K562 (cell line): ENCODE data around the gene ENDOD1. TPM values are rescaled to one million over a fixed set of nuclear protein-coding genes. Genes with fewer than 3 reads are reported as not detected.

Experiments used
- BRF1 ChIP-seq: IDR thresholded peaks from 3 replicates; pipeline ENCODE4 v1.6.1; 2011; ENCODE audit warnings: borderline replicate concordance, mild to moderate bottlenecking; ENCODE audit not compliant: insufficient read length; ENCODE audit errors: extremely low read depth
- C11orf30 ChIP-seq: fragments of 450-650 bp; IDR thresholded peaks from 2 replicates; pipeline ENCODE4 v1.6.1; 2016; ENCODE audit warnings: low read depth, mild to moderate bottlenecking
- CHD4 ChIP-seq: fragments of 200-600 bp; sonication (generic); IDR thresholded peaks from 3 replicates; pipeline ENCODE4 v1.6.1; 2012; ENCODE audit warnings: low read depth, mild to moderate bottlenecking, mixed read lengths, low read length, inconsistent platforms; ENCODE audit not compliant: insufficient read depth, insufficient replicate concordance, poor library complexity, severe bottlenecking
- E4F1 ChIP-seq: fragments of 250-450 bp; sonication (Bioruptor Pico); IDR thresholded peaks from 2 replicates; pipeline ENCODE4 v1.5.0; 2021; ENCODE audit warnings: mild to moderate bottlenecking, borderline replicate concordance
- FOXP1 ChIP-seq: sonication (generic); formaldehyde crosslinking; IDR thresholded peaks from 2 replicates; pipeline ENCODE4 v1.8.0; 2022; ENCODE audit warnings: mild to moderate bottlenecking, missing genetic modification reagents
- MAX ChIP-seq: sonication (generic); formaldehyde crosslinking; IDR thresholded peaks from 2 replicates; pipeline ENCODE4 v1.9.0; 2022; ENCODE audit warnings: mild to moderate bottlenecking, missing genetic modification reagents
- MYC ChIP-seq, 2 experiments: fragments of 250-450 bp in 1 of 2; sonication (Bioruptor Pico) in 1 of 2; IDR thresholded peaks; 2 replicates each; pipeline versions ENCODE4 v1.5.1 to v1.6.1; 2012 to 2021; ENCODE audit warnings: low read depth in 2 of 2, borderline replicate concordance in 1 of 2, improper control_type of control experiment in 1 of 2, low read length in 1 of 2, mild to moderate bottlenecking in 1 of 2, moderate library complexity in 1 of 2
- POLR2A ChIP-seq: fragments of 450-650 bp; conservative IDR thresholded peaks from 2 replicates; pipeline ENCODE4 v1.6.1; 2016
- POLR3A ChIP-seq: IDR thresholded peaks from 2 replicates; pipeline ENCODE4 v1.6.1; 2011; ENCODE audit warnings: borderline replicate concordance, mild to moderate bottlenecking, moderate library complexity; ENCODE audit not compliant: insufficient read length, insufficient read depth; ENCODE audit errors: extremely low read depth
- PRMT5 ChIP-seq: sonication (generic); formaldehyde crosslinking; IDR thresholded peaks from 2 replicates; pipeline ENCODE4 v1.5.0; 2020; ENCODE audit warnings: missing genetic modification reagents
- RNF219 ChIP-seq: fragments of 250-450 bp; sonication (Bioruptor Pico); IDR thresholded peaks from 2 replicates; pipeline ENCODE4 v1.5.0; 2022; ENCODE audit warnings: mild to moderate bottlenecking
- SAP30 ChIP-seq: fragments of 200-600 bp; sonication (generic); IDR thresholded peaks from 2 replicates; pipeline ENCODE4 v1.6.1; 2012; ENCODE audit warnings: borderline replicate concordance, low read depth, mild to moderate bottlenecking, moderate library complexity, low read length, control low read depth, inconsistent platforms; ENCODE audit not compliant: insufficient read depth, poor library complexity, severe bottlenecking
- SIN3A ChIP-seq, 2 experiments: fragments of 150-350 bp in 1 of 2; IDR thresholded peaks; 2 replicates each; pipeline ENCODE4 v1.6.1; 2011 to 2016; ENCODE audit warnings: borderline replicate concordance in 2 of 2, low read depth in 2 of 2, low read length in 2 of 2, mild to moderate bottlenecking in 2 of 2, moderate library complexity in 2 of 2; ENCODE audit not compliant: control insufficient read depth in 1 of 2
- U2AF1 ChIP-seq: fragments of 200-400 bp; formaldehyde crosslinking; optimal IDR thresholded peaks from 2 replicates; pipeline ENCODE3; 2017; ENCODE audit warnings: mild to moderate bottlenecking, low read depth, low read length, moderate library complexity
- ZBTB12 ChIP-seq: fragments of 250-450 bp; sonication (Bioruptor Pico); IDR thresholded peaks from 2 replicates; pipeline ENCODE4 v1.4.0; 2020
- ZNF165 ChIP-seq: fragments of 250-450 bp; sonication (Bioruptor Pico); IDR thresholded peaks from 2 replicates; pipeline ENCODE4 v1.4.0; 2020; ENCODE audit warnings: borderline replicate concordance
- ZNF239 ChIP-seq: fragments of 250-450 bp; sonication (Bioruptor Pico); IDR thresholded peaks from 2 replicates; pipeline ENCODE4 v1.4.0; 2020; ENCODE audit warnings: mild to moderate bottlenecking
- ZNF408 ChIP-seq: fragments of 250-450 bp; sonication (Bioruptor Pico); IDR thresholded peaks from 2 replicates; pipeline ENCODE4 v1.4.0; 2020; ENCODE audit warnings: low read depth, mild to moderate bottlenecking, moderate library complexity
- ZNF586 ChIP-seq: fragments of 450-650 bp; formaldehyde crosslinking; conservative IDR thresholded peaks from 2 replicates; pipeline ENCODE4 v1.4.0; 2020; ENCODE audit warnings: mild to moderate bottlenecking, moderate library complexity
- polyA plus RNA-seq, 8 experiments: library from polyadenylated mRNA; depleted of rRNA in 4 of 8; stranded (reverse) in 5 of 8; unstranded in 3 of 8; fragments of >200 nt; fragmentation: Nextera tagmentation in 2 of 8; fragmentation: Illumina TruSeq in 1 of 8; extraction: Ambion mirVana in 2 of 8; extraction: Trizol in 1 of 8; gene quantifications; 2 replicates each; pipeline versions ENCODE4 v1.2.1 to v1.2.3, GENCODE V29; 2011 to 2014; ENCODE audit warnings: inconsistent platforms in 1 of 8, missing spikeins in 1 of 8
- total RNA-seq, 7 experiments: library from RNA; depleted of rRNA in 6 of 7; stranded (reverse); fragments of >200 nt in 6 of 7; fragmentation: Illumina TruSeq in 2 of 7; extraction: Trizol in 2 of 7; gene quantifications; 2 replicates each; pipeline versions ENCODE4 v1.2.1 to v1.2.3, GENCODE V29; 2011 to 2021; ENCODE audit warnings: low replicate concordance in 1 of 7

The ENDOD1 gene
- total and polyA plus RNA-seq, 9 of the 15 experiments (the other 6 are each of a cell fraction or from before 2014, with no cell fraction given) = 4.2 to 11.8 (median 9.3) TPM

- TF ChIP-seq E4F1 (no peak), POLR3A (no peak), ZBTB12 (CRISPR knock-in tag) (no peak), SIN3A (IDR thresholded peaks at IDR 0.05; ENCODE audit: borderline replicate concordance in 2 of 2, control insufficient read depth in 1 of 2, low read depth in 2 of 2, low read length in 2 of 2) (peak in 1 of 2 experiments; percentile 69; a peak in 1 of 4 replicates), U2AF1 (no peak), ZNF165 (CRISPR knock-in tag) (no peak), MAX (CRISPR knock-in tag) (peak; percentile 55; the same call in 1 of the 2 replicates), ZNF586 (CRISPR knock-in tag) (no peak), FOXP1 (CRISPR knock-in tag) (no peak), ZNF239 (CRISPR knock-in tag) (no peak), MYC (IDR thresholded peaks at IDR 0.05; ENCODE audit: low read depth, low read length) (peak; percentile 75), MYC (CRISPR knock-in tag; IDR thresholded peaks at IDR 0.05; ENCODE audit: borderline replicate concordance, low read depth) (no peak), SAP30 (no peak), RNF219 (CRISPR knock-in tag) (no peak), POLR2A (peak; percentile 84), PRMT5 (CRISPR knock-in tag) (no peak), C11orf30 (peak; percentile 45; the same call in 1 of the 2 replicates), BRF1 (no peak), ZNF408 (no peak), CHD4 (no peak)
Measured at GRCh38 chr11:95068549-95068948, 21.1 kb upstream of the ENDOD1 start (continued).
